Measurements from ENCODE around the gene ZNF487. TPM values are rescaled to one million over a fixed set of nuclear protein-coding genes. Genes with fewer than 3 reads are reported as not detected.

The ZNF487 gene
- total RNA-seq, 4 donors from 2014 or later: 2.9 to 7.2 (median 3.7) TPM

DNA sequence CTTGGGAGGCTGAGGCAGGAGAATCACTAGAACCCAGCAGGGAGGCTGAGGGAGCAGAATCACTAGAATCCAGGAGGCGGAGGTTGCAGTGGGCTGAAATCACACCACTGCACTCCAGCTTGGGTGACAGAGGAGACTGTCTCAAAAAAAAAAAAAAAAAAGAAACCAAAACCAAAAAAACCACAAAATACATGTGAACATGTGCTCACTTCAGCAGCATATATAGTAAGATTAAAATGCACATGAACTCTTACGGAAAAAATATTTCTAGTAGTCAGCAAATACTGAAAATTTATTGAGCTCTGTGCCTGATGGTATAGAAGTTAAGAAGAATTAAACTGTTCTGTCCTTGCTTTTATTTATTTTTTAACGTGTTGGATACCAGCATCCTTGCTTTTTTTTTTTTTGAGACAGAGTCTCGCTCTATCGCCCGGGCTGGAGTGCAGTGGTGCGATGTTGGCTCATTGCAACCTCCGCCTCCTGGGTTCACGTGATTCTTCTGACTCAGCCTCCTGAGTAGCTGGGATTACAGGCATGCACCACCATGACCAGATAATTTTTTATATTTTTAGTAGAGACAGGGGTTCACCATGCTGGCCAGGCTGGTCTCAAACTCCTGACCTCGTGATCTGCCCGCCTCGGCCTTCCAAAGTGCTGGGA lies 9.6 kb upstream of the ZNF487 start:
- TF ChIP-seq POLR2A (IDR thresholded peaks at IDR 0.05): no peak
- TF ChIP-seq CTCF (IDR thresholded peaks at IDR 0.05): no peak
- intact Hi-C loops (cut with DNase I; ENCODE audit: low total_unique reads): no loop called here
- no peak for DNase-seq (ENCODE audit: low spot score in 2 of 2)
- 89 to 91% methylated on average over 12 of the region's 12 CpGs for WGBS, 2 donors
- no peak overlapping the region for H3K4me3 ChIP-seq (ENCODE audit: low read depth, poor library complexity, severe bottlenecking)

- WGBS, 2 donors: 89 to 91% methylated on average over 8 of the region's 8 CpGs
- TF ChIP-seq POLR2A (IDR thresholded peaks at IDR 0.05): no peak
- no peak for TF ChIP-seq CTCF (IDR thresholded peaks at IDR 0.05)
Observed at GRCh38 chr10:43430926-43431663, 5.8 kb upstream of the ZNF487 start.

DNA sequence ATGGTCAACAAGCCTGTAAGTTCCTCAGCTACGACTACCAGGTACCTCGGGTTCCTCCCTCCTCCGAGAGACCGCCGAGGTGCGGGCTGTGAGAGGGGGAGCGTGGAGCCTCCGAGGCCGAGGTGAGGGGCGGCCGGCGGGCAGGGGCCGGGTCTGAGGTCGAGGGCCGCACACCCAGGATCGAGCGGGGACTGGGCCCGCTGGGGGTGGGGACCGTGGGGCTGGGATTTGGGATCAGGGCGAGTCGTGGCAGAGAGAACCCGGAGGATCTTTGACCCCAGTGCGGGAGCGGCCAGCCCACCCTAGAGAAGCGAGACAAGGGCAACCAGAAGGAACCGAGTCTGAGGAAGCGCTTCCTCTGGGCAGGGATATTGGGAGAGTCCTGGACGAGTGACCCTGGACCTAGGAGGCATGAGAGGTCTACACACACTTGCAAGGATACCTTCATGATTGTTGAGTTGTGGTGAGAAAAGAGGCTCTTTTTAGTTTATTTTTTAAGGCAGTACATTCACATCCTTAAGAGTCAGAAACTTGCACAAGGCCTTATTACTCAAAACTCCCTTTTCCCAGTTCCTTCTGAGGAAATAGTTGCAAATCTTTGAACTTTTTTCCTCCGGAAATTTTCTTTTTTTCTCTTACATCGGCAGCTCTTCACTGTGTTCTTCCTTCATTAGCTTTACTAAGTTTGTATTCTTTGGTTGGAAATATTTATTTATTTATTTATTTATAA lies 395 bp downstream of the ZNF487 start:
- TF ChIP-seq POLR2A (IDR thresholded peaks at IDR 0.05): peak in 1 of 2 donors; percentile 37
- no peak for TF ChIP-seq CTCF (IDR thresholded peaks at IDR 0.05)
- no peak for DNase-seq (ENCODE audit: low spot score in 2 of 2)
- peak overlapping the region; percentile 75 for H3K4me3 ChIP-seq (ENCODE audit: low read depth, poor library complexity, severe bottlenecking)
- WGBS, 2 donors: 2 to 3% methylated on average over 26 to 27 of the region's 30 CpGs
- intact Hi-C loops (cut with DNase I; ENCODE audit: low total_unique reads): loop anchor here (5.0 kb wide), 1 partner anchor 40 kb away; no protein-coding TSS in a partner anchor

More at GRCh38 chr10:43430926-43431663, 5.8 kb upstream of the ZNF487 start:
- H3K4me3 ChIP-seq (ENCODE audit: low read depth, poor library complexity, severe bottlenecking): no peak overlapping the region
- no peak for DNase-seq (ENCODE audit: low spot score in 2 of 2)
- intact Hi-C loops (cut with DNase I; ENCODE audit: low total_unique reads): no loop called here

GRCh38 chr10:43440463-43441134 lies 3.7 kb downstream of the ZNF487 start:
- H3K4me3 ChIP-seq (ENCODE audit: low read depth, poor library complexity, severe bottlenecking): no peak overlapping the region
- TF ChIP-seq CTCF (IDR thresholded peaks at IDR 0.05) (no peak), POLR2A (IDR thresholded peaks at IDR 0.05) (no peak)
- no peak for DNase-seq (ENCODE audit: low spot score in 2 of 2)
- intact Hi-C loops (cut with DNase I; ENCODE audit: low total_unique reads): no loop called here
- 83 to 85% methylated on average over 5 of the region's 5 CpGs for WGBS, 2 donors

GRCh38 chr10:43444323-43444722 lies 7.4 kb downstream of the ZNF487 start:
- no peak for DNase-seq (ENCODE audit: low spot score in 2 of 2)
- no peak for TF ChIP-seq CTCF (IDR thresholded peaks at IDR 0.05)
- no peak for TF ChIP-seq POLR2A (IDR thresholded peaks at IDR 0.05)
- intact Hi-C loops (cut with DNase I; ENCODE audit: low total_unique reads): no loop called here
- 81 to 87% methylated on average over 7 of the region's 7 CpGs for WGBS, 2 donors
- no peak overlapping the region for H3K4me3 ChIP-seq (ENCODE audit: low read depth, poor library complexity, severe bottlenecking)

All from lower leg skin (tissue), 4 donors.